ENCODE data around the gene DAGLA. TPM values are rescaled to one million over a fixed set of nuclear protein-coding genes. Genes with fewer than 3 reads are reported as not detected.

The DAGLA gene
- total and polyA plus RNA-seq, 8 donors = 3.7 to 6.9 (median 5.2) TPM

DNA sequence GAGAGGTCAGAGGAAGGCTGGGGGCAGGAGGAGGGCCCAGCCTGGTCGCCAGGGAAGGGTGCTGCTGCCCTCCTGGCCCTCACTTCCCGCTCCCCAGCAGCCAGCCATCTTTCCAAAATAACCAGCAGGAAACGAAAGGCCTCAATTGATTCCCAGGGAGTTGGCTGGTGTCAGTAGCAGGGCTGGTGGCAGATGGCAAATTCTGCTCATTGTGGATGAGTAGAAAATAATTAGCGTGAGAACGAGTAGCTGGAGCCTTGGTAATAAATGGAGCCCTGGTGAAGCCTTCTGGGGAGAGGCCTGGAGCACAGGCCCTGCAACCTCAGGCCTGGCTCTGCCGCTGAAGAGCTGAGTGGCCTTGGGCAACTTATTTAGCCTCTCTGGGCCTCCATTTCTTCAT, 31.3 kb downstream of the DAGLA start:
- peak in 2 of 4 donors; percentile 38 to 40 for ATAC-seq
- intact Hi-C loops (cut with DNase I) = no loop called here
- FAIRE-seq = no peak
- Histone ChIP-seq H3K27me3 (no peaks in the 10 kb centered on the region), H3K9me3 (no peaks in the 10 kb centered on the region), H3K27ac (no peak overlapping the region), H3K4me1 (no peaks in the 10 kb centered on the region), H3K36me3 (no peaks in the 10 kb centered on the region), H3K4me3 (no peak overlapping the region)
- TF ChIP-seq, protein P1, sequence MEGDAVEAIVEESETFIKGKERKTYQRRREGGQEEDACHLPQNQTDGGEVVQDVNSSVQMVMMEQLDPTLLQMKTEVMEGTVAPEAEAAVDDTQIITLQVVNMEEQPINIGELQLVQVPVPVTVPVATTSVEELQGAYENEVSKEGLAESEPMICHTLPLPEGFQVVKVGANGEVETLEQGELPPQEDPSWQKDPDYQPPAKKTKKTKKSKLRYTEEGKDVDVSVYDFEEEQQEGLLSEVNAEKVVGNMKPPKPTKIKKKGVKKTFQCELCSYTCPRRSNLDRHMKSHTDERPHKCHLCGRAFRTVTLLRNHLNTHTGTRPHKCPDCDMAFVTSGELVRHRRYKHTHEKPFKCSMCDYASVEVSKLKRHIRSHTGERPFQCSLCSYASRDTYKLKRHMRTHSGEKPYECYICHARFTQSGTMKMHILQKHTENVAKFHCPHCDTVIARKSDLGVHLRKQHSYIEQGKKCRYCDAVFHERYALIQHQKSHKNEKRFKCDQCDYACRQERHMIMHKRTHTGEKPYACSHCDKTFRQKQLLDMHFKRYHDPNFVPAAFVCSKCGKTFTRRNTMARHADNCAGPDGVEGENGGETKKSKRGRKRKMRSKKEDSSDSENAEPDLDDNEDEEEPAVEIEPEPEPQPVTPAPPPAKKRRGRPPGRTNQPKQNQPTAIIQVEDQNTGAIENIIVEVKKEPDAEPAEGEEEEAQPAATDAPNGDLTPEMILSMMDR (IDR thresholded peaks at IDR 0.05) = no peak
- WGBS, 2 donors = 79 to 82% methylated on average over 6 of the region's 6 CpGs
- no peak for DNase-seq

DNA sequence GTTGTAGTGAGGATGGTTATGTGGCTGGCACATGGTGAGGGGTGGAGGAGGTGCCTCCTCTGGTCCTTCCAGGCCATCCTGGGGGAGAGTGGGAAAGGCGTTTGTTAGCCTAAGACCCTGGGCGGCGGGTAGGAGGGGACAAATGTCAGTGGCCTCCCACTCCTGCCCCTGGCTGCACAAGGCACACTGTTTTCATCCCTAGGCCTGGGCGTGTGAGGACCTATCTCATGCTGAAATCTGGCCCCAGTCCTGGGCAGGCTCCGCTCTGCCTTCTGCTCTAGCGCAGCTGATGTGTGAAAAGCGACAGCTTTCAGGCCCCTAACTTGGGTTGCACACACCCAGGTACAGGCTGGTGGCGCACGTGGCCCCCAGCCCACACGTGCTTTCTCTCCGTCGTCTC, 32.1 kb downstream of the DAGLA start:
- ATAC-seq (no peak), FAIRE-seq (no peak), DNase-seq (no peak)
- TF ChIP-seq, protein P1 (IDR thresholded peaks at IDR 0.05) = no peak
- H3K36me3 ChIP-seq = no peaks in the 10 kb centered on the region
- 89 to 91% methylated on average over 12 of the region's 12 CpGs for WGBS, 2 donors
- H3K4me3 ChIP-seq = no peak overlapping the region
- H3K27ac ChIP-seq = no peak overlapping the region
- intact Hi-C loops (cut with DNase I) = no loop called here
- H3K9me3 ChIP-seq = no peaks in the 10 kb centered on the region
- no peaks in the 10 kb centered on the region for H3K27me3 ChIP-seq
- H3K4me1 ChIP-seq = no peaks in the 10 kb centered on the region

DNA sequence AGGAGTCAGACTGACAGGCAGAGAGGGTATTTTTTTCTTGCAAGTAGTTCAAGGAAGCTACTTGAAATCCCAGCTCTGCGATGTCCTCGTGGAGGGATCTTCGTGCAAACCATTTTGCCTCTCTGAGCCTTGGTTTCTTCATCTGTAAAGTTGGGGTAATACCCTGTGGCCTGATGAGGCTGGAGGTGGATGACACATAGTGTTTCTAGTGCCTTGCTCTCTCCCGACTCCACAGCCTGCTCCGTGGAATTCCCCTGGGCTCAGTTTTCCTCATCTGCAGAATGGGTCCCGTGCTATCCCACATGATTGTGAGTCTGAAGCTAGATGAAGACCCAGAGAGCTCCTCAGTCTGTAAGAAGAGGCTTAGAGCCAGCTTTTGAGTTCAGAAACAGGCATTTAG, 32.7 kb downstream of the DAGLA start:
- no peak for FAIRE-seq
- TF ChIP-seq, protein P1 (IDR thresholded peaks at IDR 0.05) = no peak
- ATAC-seq = no peak
- no peak for DNase-seq
- Histone ChIP-seq H3K27me3 (no peaks in the 10 kb centered on the region), H3K9me3 (no peaks in the 10 kb centered on the region), H3K27ac (no peak overlapping the region), H3K36me3 (no peaks in the 10 kb centered on the region), H3K4me1 (no peaks in the 10 kb centered on the region), H3K4me3 (no peak overlapping the region)
- WGBS, 2 donors = 93% methylated on average over 6 of the region's 6 CpGs
- intact Hi-C loops (cut with DNase I) = no loop called here

DNA sequence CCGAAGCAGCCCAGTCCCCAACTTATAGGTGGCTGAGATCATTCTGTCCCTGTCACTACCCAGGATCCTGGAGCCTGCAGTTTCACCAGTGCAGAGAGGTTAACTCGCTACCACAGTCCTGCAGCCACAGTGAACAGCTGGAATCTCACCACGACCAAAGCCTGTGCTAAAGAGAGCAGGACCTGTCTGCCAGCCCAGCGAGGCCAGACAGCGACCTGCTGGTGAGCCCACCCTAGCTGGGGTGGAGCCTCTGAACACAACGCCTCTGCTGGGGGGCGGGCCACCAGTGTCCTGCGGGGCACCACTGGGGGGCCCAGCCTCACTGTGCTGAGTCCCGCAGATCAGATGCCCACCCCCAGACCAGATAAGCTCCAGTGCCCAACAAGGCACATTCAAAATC, 33.3 kb downstream of the DAGLA start:
- intact Hi-C loops (cut with DNase I) = no loop called here
- H3K27ac ChIP-seq = no peak overlapping the region
- no peak for DNase-seq
- WGBS, 2 donors = 84% methylated on average over 9 of the region's 9 CpGs
- TF ChIP-seq, protein P1 (IDR thresholded peaks at IDR 0.05) = no peak
- H3K27me3 ChIP-seq = no peaks in the 10 kb centered on the region
- no peak for FAIRE-seq
- ATAC-seq = no peak
- H3K9me3 ChIP-seq = no peaks in the 10 kb centered on the region
- H3K36me3 ChIP-seq = no peaks in the 10 kb centered on the region
- no peak overlapping the region for H3K4me3 ChIP-seq
- H3K4me1 ChIP-seq = no peaks in the 10 kb centered on the region

DNA sequence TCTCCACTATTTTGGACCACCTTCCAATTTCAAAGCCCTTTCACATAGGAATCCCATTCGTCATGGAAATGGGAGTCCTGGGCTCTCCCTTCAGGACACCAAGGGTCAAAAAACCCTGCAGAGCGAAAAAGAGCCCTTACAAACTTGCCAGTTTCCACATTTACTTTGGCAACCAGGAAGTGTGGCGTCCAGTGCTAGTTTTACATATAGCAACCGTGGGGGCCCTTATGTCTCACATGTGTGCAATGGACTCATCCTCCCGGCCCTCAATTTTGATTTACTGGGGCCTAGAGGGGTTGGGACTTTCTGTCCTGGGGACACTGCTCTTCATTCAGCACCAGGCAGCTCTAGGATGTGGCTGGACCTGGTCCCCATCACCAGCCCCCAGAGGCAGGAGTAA, 33.7 kb downstream of the DAGLA start:
- H3K4me1 ChIP-seq = no peaks in the 10 kb centered on the region
- TF ChIP-seq, protein P1 (IDR thresholded peaks at IDR 0.05) = no peak
- no peak for DNase-seq
- WGBS, 2 donors = 58 to 63% methylated on average over 5 of the region's 5 CpGs
- H3K4me3 ChIP-seq = no peak overlapping the region
- no peaks in the 10 kb centered on the region for H3K9me3 ChIP-seq
- intact Hi-C loops (cut with DNase I) = no loop called here
- H3K36me3 ChIP-seq = no peaks in the 10 kb centered on the region
- no peak for ATAC-seq
- H3K27ac ChIP-seq = no peak overlapping the region
- no peak for FAIRE-seq
- no peaks in the 10 kb centered on the region for H3K27me3 ChIP-seq

Data from pancreas (tissue), 10 donors.